Measurements from ENCODE around the gene AAK1. TPM values are rescaled to one million over a fixed set of nuclear protein-coding genes. Genes with fewer than 3 reads are reported as not detected.
"Not testable (repeated sequence)": the region's sequence is repeated elsewhere in the genome, so short reads cannot be mapped to it uniquely, and the experiment has no call there.

AAK1 gene
- total RNA-seq, 1 donor from 2014 or later, result 43.4 TPM

GRCh38 chr2:69667805-69668382 is 24.4 kb upstream of the AAK1 start:
- DNase-seq (ENCODE audit: low spot score, unreplicated experiment), result no peak
- no peak overlapping the region for H3K27ac Mint-ChIP-seq

GRCh38 chr2:69665152-69665551 is 21.6 kb upstream of the AAK1 start:
- Mint-ChIP-seq H3K27me3 (no peaks in the 10 kb centered on the region), H3K4me1 (ENCODE audit: low read depth) (peaks cover 1% of the 10 kb centered on the region), H3K36me3 (ENCODE audit: insufficient read depth) (peaks cover 3% of the 10 kb centered on the region), H3K27ac (no peak overlapping the region), H3K9me3 (ENCODE audit: low read depth) (peaks cover 5% of the 10 kb centered on the region), H3K4me3 (ENCODE audit: low read depth) (no peak overlapping the region)
- TF ChIP-seq CTCF (IDR thresholded peaks at IDR 0.05; ENCODE audit: unreplicated experiment), result no peak
- no peak for DNase-seq (ENCODE audit: low spot score, unreplicated experiment)

More at GRCh38 chr2:69667805-69668382, 24.4 kb upstream of the AAK1 start:
- Mint-ChIP-seq H3K4me3 (ENCODE audit: low read depth) (no peak overlapping the region), H3K9me3 (ENCODE audit: low read depth) (peaks cover 10% of the 10 kb centered on the region), H3K27me3 (no peaks in the 10 kb centered on the region), H3K36me3 (ENCODE audit: insufficient read depth) (peaks cover 3% of the 10 kb centered on the region), H3K4me1 (ENCODE audit: low read depth) (no peaks in the 10 kb centered on the region)
- no peak for TF ChIP-seq CTCF (IDR thresholded peaks at IDR 0.05; ENCODE audit: unreplicated experiment)

GRCh38 chr2:69663860-69664259 is 20.3 kb upstream of the AAK1 start:
- Mint-ChIP-seq H3K9me3 (ENCODE audit: low read depth) (peaks cover 5% of the 10 kb centered on the region), H3K27ac (no peak overlapping the region), H3K4me1 (ENCODE audit: low read depth) (peaks cover 2% of the 10 kb centered on the region), H3K27me3 (no peaks in the 10 kb centered on the region), H3K36me3 (ENCODE audit: insufficient read depth) (peaks cover 3% of the 10 kb centered on the region), H3K4me3 (ENCODE audit: low read depth) (no peak overlapping the region)
- no peak for TF ChIP-seq CTCF (IDR thresholded peaks at IDR 0.05; ENCODE audit: unreplicated experiment)
- no peak for DNase-seq (ENCODE audit: low spot score, unreplicated experiment)

- H3K9me3 Mint-ChIP-seq (ENCODE audit: low read depth); H3K27ac Mint-ChIP-seq; DNase-seq (ENCODE audit: low spot score, unreplicated experiment); H3K4me1 Mint-ChIP-seq (ENCODE audit: low read depth); H3K27me3 Mint-ChIP-seq; H3K36me3 Mint-ChIP-seq (ENCODE audit: insufficient read depth); H3K4me3 Mint-ChIP-seq (ENCODE audit: low read depth): not testable (repeated sequence)
Observed at GRCh38 chr2:69662547-69662946, 19.0 kb upstream of the AAK1 start.

- no peak for DNase-seq (ENCODE audit: low spot score, unreplicated experiment)
- Mint-ChIP-seq H3K4me3 (ENCODE audit: low read depth) (no peak overlapping the region), H3K4me1 (ENCODE audit: low read depth) (peaks cover 2% of the 10 kb centered on the region), H3K27me3 (no peaks in the 10 kb centered on the region), H3K36me3 (ENCODE audit: insufficient read depth) (peaks cover 3% of the 10 kb centered on the region), H3K27ac (no peak overlapping the region), H3K9me3 (ENCODE audit: low read depth) (peaks cover 5% of the 10 kb centered on the region)
- TF ChIP-seq CTCF (IDR thresholded peaks at IDR 0.05; ENCODE audit: unreplicated experiment), result no peak
Observed at GRCh38 chr2:69660637-69661036, 17.1 kb upstream of the AAK1 start.

- Mint-ChIP-seq H3K4me3 (ENCODE audit: low read depth) (no peak overlapping the region), H3K4me1 (ENCODE audit: low read depth) (peaks cover 2% of the 10 kb centered on the region), H3K27me3 (no peaks in the 10 kb centered on the region), H3K27ac (no peak overlapping the region), H3K9me3 (ENCODE audit: low read depth) (peaks cover 5% of the 10 kb centered on the region), H3K36me3 (ENCODE audit: insufficient read depth) (peaks cover 3% of the 10 kb centered on the region)
- DNase-seq (ENCODE audit: low spot score, unreplicated experiment), result no peak
- TF ChIP-seq CTCF (IDR thresholded peaks at IDR 0.05; ENCODE audit: unreplicated experiment), result no peak
Observed at GRCh38 chr2:69659941-69660483, 16.5 kb upstream of the AAK1 start.
